ENCODE measurements around the gene ODAD4. TPM values are rescaled to one million over a fixed set of nuclear protein-coding genes. Genes with fewer than 3 reads are reported as not detected.
A peak's percentile ranks its signal among the peaks of the same experiment; 100 is the strongest.

Gene ODAD4
- total RNA-seq, 1 donor from 2014 or later, result 0.98 TPM

- Histone ChIP-seq H3K4me1 (ENCODE audit: insufficient read depth, low read length) (peaks cover 43% of the 10 kb centered on the region), H4K20me1 (ENCODE audit: insufficient read depth, low read length) (peaks cover 73% of the 10 kb centered on the region), H3K9ac (ENCODE audit: low read length) (no peak overlapping the region), H2AFZ (ENCODE audit: low read depth, low read length) (no peak overlapping the region), H3K27me3 (ENCODE audit: insufficient read depth, low read length) (no peaks in the 10 kb centered on the region), H3K4me2 (ENCODE audit: low read length) (peak overlapping the region; percentile 77), H3K79me2 (ENCODE audit: insufficient read depth, low read length) (peaks cover 65% of the 10 kb centered on the region), H3K4me3 (ENCODE audit: insufficient read depth, low read depth, low read length) (no peak overlapping the region), H3K27ac (ENCODE audit: low read depth, low read length) (peak overlapping the region; percentile 79), H3K36me3 (ENCODE audit: insufficient read depth, low read length) (peaks cover 70% of the 10 kb centered on the region), H3K9me3 (ENCODE audit: insufficient read depth, low read depth, low read length) (no peaks in the 10 kb centered on the region)
- peak overlapping the region; percentile 66 for H3K27ac Mint-ChIP-seq (ENCODE audit: unreplicated experiment)
- peak overlapping the region; percentile 27 for H3K4me3 Mint-ChIP-seq (ENCODE audit: unreplicated experiment)
- H3K9me3 Mint-ChIP-seq (ENCODE audit: unreplicated experiment), result no peaks in the 10 kb centered on the region
- FAIRE-seq, result no peak
- peaks cover 47% of the 10 kb centered on the region for H3K36me3 Mint-ChIP-seq (ENCODE audit: low read depth, unreplicated experiment)
- DNase-seq (ENCODE audit: low read depth), result no peak
- H3K4me1 Mint-ChIP-seq (ENCODE audit: low read depth, unreplicated experiment), result peaks cover 37% of the 10 kb centered on the region
- TF ChIP-seq EZH2 (IDR thresholded peaks at IDR 0.05; ENCODE audit: insufficient read depth, low read length), result no peak
- TF ChIP-seq CTCF (IDR thresholded peaks at IDR 0.05; ENCODE audit: insufficient read depth, low read depth, low read length), result no peak
- H3K27me3 Mint-ChIP-seq (ENCODE audit: low read depth, unreplicated experiment), result no peaks in the 10 kb centered on the region
Observed at GRCh38 chr17:41907633-41908539, 22.5 kb upstream of the ODAD4 start.

GRCh38 chr17:41909088-41909487 is 21.3 kb upstream of the ODAD4 start:
- H3K79me2 ChIP-seq (ENCODE audit: insufficient read depth, low read length), result peaks cover 73% of the 10 kb centered on the region
- H3K4me2 ChIP-seq (ENCODE audit: low read length), result no peak overlapping the region
- H3K9me3 ChIP-seq (ENCODE audit: insufficient read depth, low read depth, low read length), result no peaks in the 10 kb centered on the region
- TF ChIP-seq CTCF (IDR thresholded peaks at IDR 0.05; ENCODE audit: insufficient read depth, low read depth, low read length), result no peak
- no peak for TF ChIP-seq EZH2 (IDR thresholded peaks at IDR 0.05; ENCODE audit: insufficient read depth, low read length)
- DNase-seq (ENCODE audit: low read depth) (no peak), FAIRE-seq (no peak)
- Mint-ChIP-seq H3K36me3 (ENCODE audit: low read depth, unreplicated experiment) (peaks cover 49% of the 10 kb centered on the region), H3K4me3 (ENCODE audit: unreplicated experiment) (no peak overlapping the region), H3K27ac (ENCODE audit: unreplicated experiment) (no peak overlapping the region), H3K4me1 (ENCODE audit: low read depth, unreplicated experiment) (peaks cover 46% of the 10 kb centered on the region), H3K27me3 (ENCODE audit: low read depth, unreplicated experiment) (no peaks in the 10 kb centered on the region), H3K9me3 (ENCODE audit: unreplicated experiment) (no peaks in the 10 kb centered on the region)
- no peak overlapping the region for H3K27ac ChIP-seq (ENCODE audit: low read depth, low read length)
- H3K4me3 ChIP-seq (ENCODE audit: insufficient read depth, low read depth, low read length), result no peak overlapping the region
- peaks cover 70% of the 10 kb centered on the region for H3K36me3 ChIP-seq (ENCODE audit: insufficient read depth, low read length)
- H3K27me3 ChIP-seq (ENCODE audit: insufficient read depth, low read length), result no peaks in the 10 kb centered on the region
- H3K9ac ChIP-seq (ENCODE audit: low read length), result no peak overlapping the region
- peaks cover 50% of the 10 kb centered on the region for H3K4me1 ChIP-seq (ENCODE audit: insufficient read depth, low read length)
- H4K20me1 ChIP-seq (ENCODE audit: insufficient read depth, low read length), result peaks cover 80% of the 10 kb centered on the region
- H2AFZ ChIP-seq (ENCODE audit: low read depth, low read length), result no peak overlapping the region
